ENCODE data around the gene RRM1.

GRCh38 chr11:4092026-4092425 lies 2.6 kb upstream of the RRM1 start:
- no peak for TF ChIP-seq ZFX (IDR thresholded peaks at IDR 0.05; ENCODE audit: borderline replicate concordance)
- TF ChIP-seq CTCF (IDR thresholded peaks at IDR 0.05), result no peak
